ENCODE data around the gene TSHZ2. TPM values are rescaled to one million over a fixed set of nuclear protein-coding genes. Genes with fewer than 3 reads are reported as not detected.

The TSHZ2 gene
- total RNA-seq, 1 experiment from 2014 or later, result 0.20 TPM

DNA sequence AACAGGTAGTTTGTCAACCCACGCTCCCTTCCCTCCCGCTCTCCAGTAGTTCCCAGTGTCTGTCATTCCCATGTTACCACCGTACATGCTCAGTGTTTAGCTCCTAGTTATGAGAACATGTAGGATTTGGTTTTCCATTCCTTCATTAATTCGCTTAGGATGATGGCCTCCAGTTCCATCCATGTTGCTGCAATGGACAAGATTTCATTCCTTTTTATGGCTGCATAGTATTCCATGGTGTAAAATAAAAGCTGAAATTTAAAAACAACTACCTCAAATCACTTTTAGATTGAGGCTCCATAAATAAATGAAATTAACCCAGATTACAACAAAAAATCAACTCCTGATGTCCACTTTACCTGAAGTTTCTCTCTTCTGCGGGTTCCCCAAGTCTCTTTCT lies 430.9 kb downstream of the TSHZ2 start:
- Mint-ChIP-seq H3K27ac (no peak overlapping the region), H3K36me3 (no peaks in the 10 kb centered on the region), H3K4me1 (no peaks in the 10 kb centered on the region), H3K27me3 (ENCODE audit: low read depth) (no peaks in the 10 kb centered on the region), H3K4me3 (no peak overlapping the region), H3K9me3 (peaks cover 12% of the 10 kb centered on the region)
- POLR2A ChIA-PET, result no interaction called here
- no peak for DNase-seq (ENCODE audit: low spot score)
- ATAC-seq, result no peak
- CTCF ChIA-PET, result no interaction called here
- TF ChIP-seq IRF2 (CRISPR knock-in tag; IDR thresholded peaks at IDR 0.05; ENCODE audit: borderline replicate concordance, low read depth) (no peak), GTF2I (CRISPR knock-in tag; conservative IDR thresholded peaks at IDR 0.05) (no peak), ERG (CRISPR knock-in tag; IDR thresholded peaks at IDR 0.05) (no peak), MYBL2 (CRISPR knock-in tag; IDR thresholded peaks at IDR 0.05) (no peak), PRDM15 (CRISPR knock-in tag; IDR thresholded peaks at IDR 0.05) (no peak), NFATC4 (CRISPR knock-in tag; IDR thresholded peaks at IDR 0.05) (no peak), ZNF416 (CRISPR knock-in tag; IDR thresholded peaks at IDR 0.05) (no peak), E2F4 (CRISPR knock-in tag; IDR thresholded peaks at IDR 0.05; ENCODE audit: borderline replicate concordance, low read depth) (no peak), CREB1 (CRISPR knock-in tag; IDR thresholded peaks at IDR 0.05) (no peak), SOX15 (CRISPR knock-in tag; IDR thresholded peaks at IDR 0.05) (no peak), NR3C1 (CRISPR knock-in tag; conservative IDR thresholded peaks at IDR 0.05; ENCODE audit: low read depth) (no peak), HMGA2 (CRISPR knock-in tag; IDR thresholded peaks at IDR 0.05) (no peak), IRF1 (CRISPR knock-in tag; IDR thresholded peaks at IDR 0.05) (no peak), TP53 (CRISPR knock-in tag; IDR thresholded peaks at IDR 0.05) (no peak), ZBTB21 (CRISPR knock-in tag; IDR thresholded peaks at IDR 0.05; ENCODE audit: borderline replicate concordance) (no peak)
- TF ChIP-seq, protein P1, sequence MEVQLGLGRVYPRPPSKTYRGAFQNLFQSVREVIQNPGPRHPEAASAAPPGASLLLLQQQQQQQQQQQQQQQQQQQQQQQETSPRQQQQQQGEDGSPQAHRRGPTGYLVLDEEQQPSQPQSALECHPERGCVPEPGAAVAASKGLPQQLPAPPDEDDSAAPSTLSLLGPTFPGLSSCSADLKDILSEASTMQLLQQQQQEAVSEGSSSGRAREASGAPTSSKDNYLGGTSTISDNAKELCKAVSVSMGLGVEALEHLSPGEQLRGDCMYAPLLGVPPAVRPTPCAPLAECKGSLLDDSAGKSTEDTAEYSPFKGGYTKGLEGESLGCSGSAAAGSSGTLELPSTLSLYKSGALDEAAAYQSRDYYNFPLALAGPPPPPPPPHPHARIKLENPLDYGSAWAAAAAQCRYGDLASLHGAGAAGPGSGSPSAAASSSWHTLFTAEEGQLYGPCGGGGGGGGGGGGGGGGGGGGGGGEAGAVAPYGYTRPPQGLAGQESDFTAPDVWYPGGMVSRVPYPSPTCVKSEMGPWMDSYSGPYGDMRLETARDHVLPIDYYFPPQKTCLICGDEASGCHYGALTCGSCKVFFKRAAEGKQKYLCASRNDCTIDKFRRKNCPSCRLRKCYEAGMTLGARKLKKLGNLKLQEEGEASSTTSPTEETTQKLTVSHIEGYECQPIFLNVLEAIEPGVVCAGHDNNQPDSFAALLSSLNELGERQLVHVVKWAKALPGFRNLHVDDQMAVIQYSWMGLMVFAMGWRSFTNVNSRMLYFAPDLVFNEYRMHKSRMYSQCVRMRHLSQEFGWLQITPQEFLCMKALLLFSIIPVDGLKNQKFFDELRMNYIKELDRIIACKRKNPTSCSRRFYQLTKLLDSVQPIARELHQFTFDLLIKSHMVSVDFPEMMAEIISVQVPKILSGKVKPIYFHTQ (CRISPR knock-in tag; IDR thresholded peaks at IDR 0.05), result no peak
- TF ChIP-seq, protein P2, sequence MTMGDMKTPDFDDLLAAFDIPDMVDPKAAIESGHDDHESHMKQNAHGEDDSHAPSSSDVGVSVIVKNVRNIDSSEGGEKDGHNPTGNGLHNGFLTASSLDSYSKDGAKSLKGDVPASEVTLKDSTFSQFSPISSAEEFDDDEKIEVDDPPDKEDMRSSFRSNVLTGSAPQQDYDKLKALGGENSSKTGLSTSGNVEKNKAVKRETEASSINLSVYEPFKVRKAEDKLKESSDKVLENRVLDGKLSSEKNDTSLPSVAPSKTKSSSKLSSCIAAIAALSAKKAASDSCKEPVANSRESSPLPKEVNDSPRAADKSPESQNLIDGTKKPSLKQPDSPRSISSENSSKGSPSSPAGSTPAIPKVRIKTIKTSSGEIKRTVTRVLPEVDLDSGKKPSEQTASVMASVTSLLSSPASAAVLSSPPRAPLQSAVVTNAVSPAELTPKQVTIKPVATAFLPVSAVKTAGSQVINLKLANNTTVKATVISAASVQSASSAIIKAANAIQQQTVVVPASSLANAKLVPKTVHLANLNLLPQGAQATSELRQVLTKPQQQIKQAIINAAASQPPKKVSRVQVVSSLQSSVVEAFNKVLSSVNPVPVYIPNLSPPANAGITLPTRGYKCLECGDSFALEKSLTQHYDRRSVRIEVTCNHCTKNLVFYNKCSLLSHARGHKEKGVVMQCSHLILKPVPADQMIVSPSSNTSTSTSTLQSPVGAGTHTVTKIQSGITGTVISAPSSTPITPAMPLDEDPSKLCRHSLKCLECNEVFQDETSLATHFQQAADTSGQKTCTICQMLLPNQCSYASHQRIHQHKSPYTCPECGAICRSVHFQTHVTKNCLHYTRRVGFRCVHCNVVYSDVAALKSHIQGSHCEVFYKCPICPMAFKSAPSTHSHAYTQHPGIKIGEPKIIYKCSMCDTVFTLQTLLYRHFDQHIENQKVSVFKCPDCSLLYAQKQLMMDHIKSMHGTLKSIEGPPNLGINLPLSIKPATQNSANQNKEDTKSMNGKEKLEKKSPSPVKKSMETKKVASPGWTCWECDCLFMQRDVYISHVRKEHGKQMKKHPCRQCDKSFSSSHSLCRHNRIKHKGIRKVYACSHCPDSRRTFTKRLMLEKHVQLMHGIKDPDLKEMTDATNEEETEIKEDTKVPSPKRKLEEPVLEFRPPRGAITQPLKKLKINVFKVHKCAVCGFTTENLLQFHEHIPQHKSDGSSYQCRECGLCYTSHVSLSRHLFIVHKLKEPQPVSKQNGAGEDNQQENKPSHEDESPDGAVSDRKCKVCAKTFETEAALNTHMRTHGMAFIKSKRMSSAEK (CRISPR knock-in tag; IDR thresholded peaks at IDR 0.05; ENCODE audit: borderline replicate concordance), result no peak

Data from WTC11 (cell line).